GM10266 (cell line): ENCODE data around the gene RMC1.

Source experiments
- DNase-seq: peaks from one replicate; pipeline ENCODE4 v3.0.0; 2012; ENCODE audit errors: extremely low spot score
- TF ChIP-seq, protein P1 (sequence below): IDR thresholded peaks from 2 replicates; pipeline ENCODE4 v1.5.1; 2012; ENCODE audit warnings: mild to moderate bottlenecking, low read depth; ENCODE audit not compliant: control insufficient read depth, insufficient read depth; ENCODE audit errors: missing control alignments

RMC1 gene

DNA sequence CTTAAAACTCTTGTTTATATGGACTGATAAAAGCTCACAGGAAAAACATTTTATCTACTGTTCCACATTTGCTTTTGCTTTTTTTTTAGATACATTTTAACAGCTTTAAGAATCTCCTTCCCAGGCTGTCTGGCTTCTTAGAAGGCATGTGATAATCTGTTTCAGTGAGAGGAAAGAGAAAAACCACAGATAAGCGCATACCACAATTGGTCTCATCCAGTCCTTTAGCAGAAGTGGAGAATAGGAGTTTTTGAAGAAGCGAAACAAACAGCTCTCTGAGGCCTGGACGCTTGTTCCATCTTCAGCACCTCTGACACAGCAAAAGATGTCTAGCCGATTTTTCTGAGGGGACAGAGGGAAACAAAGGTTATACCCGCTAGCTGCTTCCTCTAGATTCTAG is 37.6 kb downstream of the RMC1 start:
- TF ChIP-seq, protein P1, sequence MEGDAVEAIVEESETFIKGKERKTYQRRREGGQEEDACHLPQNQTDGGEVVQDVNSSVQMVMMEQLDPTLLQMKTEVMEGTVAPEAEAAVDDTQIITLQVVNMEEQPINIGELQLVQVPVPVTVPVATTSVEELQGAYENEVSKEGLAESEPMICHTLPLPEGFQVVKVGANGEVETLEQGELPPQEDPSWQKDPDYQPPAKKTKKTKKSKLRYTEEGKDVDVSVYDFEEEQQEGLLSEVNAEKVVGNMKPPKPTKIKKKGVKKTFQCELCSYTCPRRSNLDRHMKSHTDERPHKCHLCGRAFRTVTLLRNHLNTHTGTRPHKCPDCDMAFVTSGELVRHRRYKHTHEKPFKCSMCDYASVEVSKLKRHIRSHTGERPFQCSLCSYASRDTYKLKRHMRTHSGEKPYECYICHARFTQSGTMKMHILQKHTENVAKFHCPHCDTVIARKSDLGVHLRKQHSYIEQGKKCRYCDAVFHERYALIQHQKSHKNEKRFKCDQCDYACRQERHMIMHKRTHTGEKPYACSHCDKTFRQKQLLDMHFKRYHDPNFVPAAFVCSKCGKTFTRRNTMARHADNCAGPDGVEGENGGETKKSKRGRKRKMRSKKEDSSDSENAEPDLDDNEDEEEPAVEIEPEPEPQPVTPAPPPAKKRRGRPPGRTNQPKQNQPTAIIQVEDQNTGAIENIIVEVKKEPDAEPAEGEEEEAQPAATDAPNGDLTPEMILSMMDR: no peak
- DNase-seq: peak; percentile 45

DNA sequence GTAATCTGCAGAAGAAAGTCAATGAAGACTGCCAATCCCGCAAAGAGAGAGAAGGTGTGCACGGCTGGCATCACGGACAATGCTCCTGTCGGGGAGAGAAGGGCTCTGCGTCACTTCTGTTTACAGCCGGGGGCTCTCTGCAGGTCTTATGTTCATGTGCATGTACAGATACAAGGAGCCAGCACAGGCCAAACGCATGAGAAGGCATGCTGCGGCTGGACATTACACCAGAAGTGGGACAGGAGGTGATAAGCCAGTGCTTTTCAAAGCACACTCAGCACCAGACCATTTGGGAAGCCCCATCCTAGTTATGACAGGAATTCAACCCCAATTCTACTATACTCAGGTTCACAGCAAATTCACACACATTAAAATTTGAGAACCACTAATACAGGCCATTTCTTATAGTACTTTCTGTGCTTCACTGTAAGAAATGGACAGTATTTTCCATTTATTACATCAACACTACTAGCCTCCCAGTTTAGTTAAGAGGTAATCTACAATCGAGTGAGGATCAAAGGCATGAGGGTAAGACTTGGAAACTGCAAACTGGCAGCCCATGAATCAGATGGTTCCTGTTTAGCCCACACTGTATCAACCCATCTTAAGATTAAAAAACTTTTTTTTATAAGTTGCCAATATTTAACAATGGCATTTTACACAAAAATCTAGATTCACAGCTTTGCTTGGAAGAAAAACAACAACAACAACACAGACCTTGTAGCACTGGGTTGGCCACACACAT is 38.2 kb downstream of the RMC1 start:
- TF ChIP-seq, protein P1: no peak
- no peak for DNase-seq

DNA sequence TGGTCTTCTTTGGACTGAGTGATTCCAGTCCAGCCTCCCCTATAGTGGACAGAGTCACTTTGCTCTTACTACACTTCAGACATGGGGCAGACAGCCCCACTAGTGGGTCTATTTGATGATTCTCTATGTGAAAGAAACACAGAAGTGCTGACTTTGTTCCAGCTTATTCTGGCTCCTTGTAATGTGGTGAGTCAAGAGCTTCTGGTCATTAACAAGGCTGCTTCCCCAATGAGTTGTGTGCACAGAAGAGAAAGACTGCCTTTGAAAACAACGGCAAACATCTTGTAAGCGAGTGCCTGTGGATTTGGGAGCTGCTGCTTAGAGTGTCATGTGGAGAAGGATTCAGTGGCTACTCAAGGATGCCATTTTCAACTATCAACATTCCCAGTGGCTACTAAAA is 39.1 kb downstream of the RMC1 start:
- no peak for DNase-seq
- TF ChIP-seq, protein P1: no peak

DNA sequence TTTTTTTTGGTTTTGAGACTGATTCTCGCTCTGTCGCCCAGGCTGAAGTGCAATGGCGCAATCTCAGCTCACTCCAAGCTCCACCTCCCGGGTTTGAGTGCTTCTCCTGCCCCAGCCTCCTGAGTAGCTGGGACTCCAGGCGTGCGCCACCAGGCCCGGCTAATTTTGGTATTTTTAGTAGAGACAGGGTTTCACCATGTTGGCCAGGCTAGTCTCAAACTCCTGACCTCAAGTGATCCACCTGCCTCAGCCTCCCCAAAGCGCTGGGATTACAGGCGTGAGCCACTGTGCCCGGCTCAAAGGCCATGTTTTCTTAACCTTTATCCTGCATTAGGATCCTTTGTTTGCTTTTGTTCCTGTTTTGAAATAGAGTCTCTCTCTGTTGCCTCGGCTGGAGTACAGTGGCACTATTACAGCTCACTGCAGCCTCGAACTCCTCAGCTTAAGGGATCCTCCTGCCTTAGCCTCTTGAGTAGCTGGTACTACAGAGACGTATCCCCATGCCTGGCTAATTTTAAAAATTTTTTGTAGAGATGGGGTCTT is 42.0 kb downstream of the RMC1 start:
- no peak for DNase-seq
- TF ChIP-seq, protein P1: no peak

DNA sequence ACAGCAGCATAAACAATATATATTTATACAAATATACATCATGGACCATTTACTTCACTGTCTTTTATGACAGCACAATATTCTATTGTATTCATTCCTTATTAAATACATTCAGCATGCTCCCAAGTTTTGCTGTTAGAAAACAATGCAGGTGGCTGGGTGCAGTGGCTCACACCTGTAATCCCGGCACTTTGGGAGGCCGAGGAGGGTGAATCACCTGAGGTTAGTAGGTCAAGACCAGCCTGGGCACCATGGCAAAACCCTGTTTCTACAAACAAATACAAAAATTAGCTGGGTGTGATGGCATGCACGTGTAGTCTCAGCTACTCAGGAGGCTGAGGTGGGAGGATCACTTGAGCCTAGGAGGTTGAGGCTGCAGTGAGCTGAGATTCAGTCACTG is 44.0 kb downstream of the RMC1 start:
- DNase-seq: no peak
- TF ChIP-seq, protein P1: no peak

DNA sequence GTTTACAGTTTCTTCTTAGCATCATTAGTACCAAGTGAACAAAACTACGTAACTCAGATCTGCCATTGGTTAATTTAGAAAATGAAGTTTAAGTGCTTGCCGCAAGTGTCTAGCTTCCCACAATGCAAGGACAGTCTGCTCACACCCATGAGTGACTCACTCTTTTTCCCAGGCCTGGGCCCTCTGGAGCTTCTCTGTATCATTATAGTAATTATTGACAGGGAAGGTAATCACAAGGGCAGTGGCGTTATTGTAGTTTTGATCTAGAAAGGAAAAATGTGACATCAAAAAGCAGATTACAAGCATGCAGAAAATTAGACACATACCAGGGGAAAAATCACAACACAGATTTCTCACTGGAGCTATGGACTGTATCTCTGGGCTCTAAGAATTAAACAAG is 44.5 kb downstream of the RMC1 start:
- no peak for DNase-seq
- TF ChIP-seq, protein P1: no peak

DNA sequence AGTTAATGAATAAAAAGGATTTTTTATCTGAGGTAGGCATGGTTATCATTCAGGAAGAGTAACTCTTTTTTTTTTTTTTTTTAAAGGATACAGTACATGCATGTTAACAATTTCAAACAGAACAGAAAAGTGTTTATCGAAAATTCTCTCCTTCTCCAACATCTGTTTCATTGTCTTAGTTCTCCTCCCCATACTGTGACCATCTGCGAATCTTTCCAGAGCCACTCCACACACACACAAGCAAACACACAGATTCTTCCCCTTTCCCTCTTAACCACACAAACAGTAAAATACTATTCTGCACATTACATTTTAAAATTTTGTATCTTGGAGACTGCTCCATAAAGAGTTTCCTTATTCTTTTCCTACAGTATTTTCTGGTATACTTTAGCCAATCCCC is 45.0 kb downstream of the RMC1 start:
- no peak for DNase-seq
- TF ChIP-seq, protein P1: no peak
